ENCODE measurements around the gene SLC35B2. TPM values are rescaled to one million over a fixed set of nuclear protein-coding genes. Genes with fewer than 3 reads are reported as not detected.

Gene SLC35B2
- total and polyA plus RNA-seq, 9 of the 15 experiments (the other 6 are each of a cell fraction or from before 2014, with no cell fraction given), result 14.5 to 59.1 (median 47.1) TPM

- no peak for TF ChIP-seq DEAF1 (CRISPR knock-in tag; IDR thresholded peaks at IDR 0.05)
- peak in 1 of 2 experiments; percentile 82; a peak in 2 of 4 replicates for TF ChIP-seq MLLT1 (IDR thresholded peaks at IDR 0.05)
- peak; percentile 66 for TF ChIP-seq ZBTB40 (IDR thresholded peaks at IDR 0.05)
- no peak for TF ChIP-seq ZBTB40 (CRISPR knock-in tag; IDR thresholded peaks at IDR 0.05)
- no peak for TF ChIP-seq NR2C2 (CRISPR knock-in tag; IDR thresholded peaks at IDR 0.05)
- peak; percentile 71 for TF ChIP-seq NR2C2 (tag; IDR thresholded peaks at IDR 0.05)
- TF ChIP-seq PKNOX1 (IDR thresholded peaks at IDR 0.05), result peak; percentile 46; the same call in 1 of the 2 replicates
- no peak for TF ChIP-seq ZKSCAN1 (IDR thresholded peaks at IDR 0.05; ENCODE audit: low read depth, low read length)
- peak; percentile 80; the same call in 1 of the 2 replicates for TF ChIP-seq HBP1 (CRISPR knock-in tag; IDR thresholded peaks at IDR 0.05)
Measured at GRCh38 chr6:44226368-44227147, 30.8 kb downstream of the SLC35B2 start (continued).

Data from K562 (cell line).